Measurements from ENCODE around the gene PKP4.

The PKP4 gene

DNA sequence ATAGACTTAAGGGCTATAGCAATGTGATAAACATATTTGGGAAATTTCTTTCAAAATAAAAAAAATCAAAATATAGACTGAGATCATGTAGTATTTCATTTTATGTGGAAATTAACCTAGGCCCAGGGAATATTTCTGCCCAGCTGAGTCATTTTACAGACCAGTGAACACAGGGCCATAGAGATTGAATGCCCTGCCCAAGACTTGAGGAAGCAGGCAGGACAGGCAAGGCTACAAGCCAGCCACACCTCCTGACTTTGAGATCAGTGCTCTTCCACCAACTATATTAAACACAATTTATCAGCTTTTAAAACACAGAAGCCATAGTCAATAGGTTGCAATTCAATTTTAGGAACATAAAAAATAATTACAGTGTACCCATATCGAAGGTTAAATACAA lies 13.1 kb upstream of the PKP4 start:
- Histone ChIP-seq H3F3A (ENCODE audit: insufficient read depth, low read length) (no peaks in the 10 kb centered on the region), H3K4me3 (ENCODE audit: low read depth, low read length, poor library complexity, severe bottlenecking) (no peak overlapping the region), H3K27ac (ENCODE audit: low read depth, low read length, poor library complexity, severe bottlenecking) (no peak overlapping the region), H3K9ac (ENCODE audit: low read length) (no peak overlapping the region), H3K36me3 (ENCODE audit: insufficient read depth, low read length) (no peaks in the 10 kb centered on the region), H3K9me2 (ENCODE audit: low read depth, low read length) (no peaks in the 10 kb centered on the region), H3K4me2 (ENCODE audit: low read length) (no peak overlapping the region), H3K4me1 (ENCODE audit: insufficient read depth, low read length, severe bottlenecking) (no peaks in the 10 kb centered on the region), H4K20me1 (ENCODE audit: insufficient read depth, low read length) (no peaks in the 10 kb centered on the region), H3K9me3 (ENCODE audit: low read length) (no peaks in the 10 kb centered on the region), H3K79me2 (ENCODE audit: insufficient read depth, low read length) (no peaks in the 10 kb centered on the region; the same call in 1 of the 2 replicates), H2AFZ (ENCODE audit: low read length) (no peak overlapping the region), H3K27me3 (ENCODE audit: insufficient read depth, low read length) (no peaks in the 10 kb centered on the region)
- TF ChIP-seq EZH2 (IDR thresholded peaks at IDR 0.05; ENCODE audit: borderline replicate concordance, low read length) = no peak
- TF ChIP-seq, protein P1, sequence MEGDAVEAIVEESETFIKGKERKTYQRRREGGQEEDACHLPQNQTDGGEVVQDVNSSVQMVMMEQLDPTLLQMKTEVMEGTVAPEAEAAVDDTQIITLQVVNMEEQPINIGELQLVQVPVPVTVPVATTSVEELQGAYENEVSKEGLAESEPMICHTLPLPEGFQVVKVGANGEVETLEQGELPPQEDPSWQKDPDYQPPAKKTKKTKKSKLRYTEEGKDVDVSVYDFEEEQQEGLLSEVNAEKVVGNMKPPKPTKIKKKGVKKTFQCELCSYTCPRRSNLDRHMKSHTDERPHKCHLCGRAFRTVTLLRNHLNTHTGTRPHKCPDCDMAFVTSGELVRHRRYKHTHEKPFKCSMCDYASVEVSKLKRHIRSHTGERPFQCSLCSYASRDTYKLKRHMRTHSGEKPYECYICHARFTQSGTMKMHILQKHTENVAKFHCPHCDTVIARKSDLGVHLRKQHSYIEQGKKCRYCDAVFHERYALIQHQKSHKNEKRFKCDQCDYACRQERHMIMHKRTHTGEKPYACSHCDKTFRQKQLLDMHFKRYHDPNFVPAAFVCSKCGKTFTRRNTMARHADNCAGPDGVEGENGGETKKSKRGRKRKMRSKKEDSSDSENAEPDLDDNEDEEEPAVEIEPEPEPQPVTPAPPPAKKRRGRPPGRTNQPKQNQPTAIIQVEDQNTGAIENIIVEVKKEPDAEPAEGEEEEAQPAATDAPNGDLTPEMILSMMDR (IDR thresholded peaks at IDR 0.05; ENCODE audit: low read length) = no peak

DNA sequence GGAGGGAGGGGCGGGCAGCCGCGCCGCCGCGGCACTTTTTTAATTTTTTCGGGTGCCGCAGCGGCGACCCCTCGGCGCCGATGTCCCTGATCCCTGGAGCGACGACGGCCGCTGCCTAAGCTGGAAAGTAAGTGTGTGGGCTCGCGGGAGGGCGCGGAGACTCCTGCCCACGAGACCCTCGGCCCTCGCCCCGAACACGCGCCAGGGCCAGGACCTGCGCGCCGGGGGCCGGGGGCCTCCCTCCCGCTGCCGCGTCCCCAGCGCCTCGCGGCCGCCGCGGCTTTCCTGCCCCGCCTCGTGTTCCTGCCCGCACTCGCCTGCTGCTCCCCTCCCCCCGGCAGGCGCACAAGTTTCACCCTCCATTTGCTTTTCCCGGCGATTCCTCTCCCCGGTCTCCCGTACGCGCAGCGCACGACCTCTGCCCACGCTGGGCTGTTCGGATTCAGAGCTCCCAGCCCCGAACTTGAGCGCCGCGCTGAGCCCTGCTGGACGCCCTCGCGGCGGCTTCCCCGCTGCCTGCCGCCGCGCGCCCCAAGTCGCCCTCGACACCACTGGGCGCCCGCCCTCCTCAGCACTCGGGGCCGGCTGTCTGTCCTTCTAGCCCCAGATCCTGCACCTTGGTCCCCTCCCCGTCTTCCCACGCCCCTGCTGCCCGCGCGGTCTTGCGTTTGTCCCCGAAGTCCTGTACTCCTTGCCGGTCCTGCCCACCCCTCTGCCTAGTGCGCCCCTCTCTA lies 507 bp downstream of the PKP4 start:
- H3K9me2 ChIP-seq (ENCODE audit: low read depth, low read length) = no peaks in the 10 kb centered on the region
- H3K9ac ChIP-seq (ENCODE audit: low read length) = peak overlapping the region; percentile 70
- H2AFZ ChIP-seq (ENCODE audit: low read length) = no peak overlapping the region
- TF ChIP-seq EZH2 (IDR thresholded peaks at IDR 0.05; ENCODE audit: borderline replicate concordance, low read length) = no peak
- TF ChIP-seq, protein P1 (IDR thresholded peaks at IDR 0.05; ENCODE audit: low read length) = no peak
- no peaks in the 10 kb centered on the region for H3F3A ChIP-seq (ENCODE audit: insufficient read depth, low read length)
- no peaks in the 10 kb centered on the region for H3K9me3 ChIP-seq (ENCODE audit: low read length)
- H3K4me3 ChIP-seq (ENCODE audit: low read depth, low read length, poor library complexity, severe bottlenecking) = peak overlapping the region; percentile 71
- no peak overlapping the region for H3K27ac ChIP-seq (ENCODE audit: low read depth, low read length, poor library complexity, severe bottlenecking)
- H3K79me2 ChIP-seq (ENCODE audit: insufficient read depth, low read length) = no peaks in the 10 kb centered on the region
- H3K4me2 ChIP-seq (ENCODE audit: low read length) = peak overlapping the region; percentile 77
- no peaks in the 10 kb centered on the region for H3K27me3 ChIP-seq (ENCODE audit: insufficient read depth, low read length)
- no peaks in the 10 kb centered on the region for H4K20me1 ChIP-seq (ENCODE audit: insufficient read depth, low read length)
- H3K4me1 ChIP-seq (ENCODE audit: insufficient read depth, low read length, severe bottlenecking) = peaks cover 14% of the 10 kb centered on the region
- H3K36me3 ChIP-seq (ENCODE audit: insufficient read depth, low read length) = no peaks in the 10 kb centered on the region

DNA sequence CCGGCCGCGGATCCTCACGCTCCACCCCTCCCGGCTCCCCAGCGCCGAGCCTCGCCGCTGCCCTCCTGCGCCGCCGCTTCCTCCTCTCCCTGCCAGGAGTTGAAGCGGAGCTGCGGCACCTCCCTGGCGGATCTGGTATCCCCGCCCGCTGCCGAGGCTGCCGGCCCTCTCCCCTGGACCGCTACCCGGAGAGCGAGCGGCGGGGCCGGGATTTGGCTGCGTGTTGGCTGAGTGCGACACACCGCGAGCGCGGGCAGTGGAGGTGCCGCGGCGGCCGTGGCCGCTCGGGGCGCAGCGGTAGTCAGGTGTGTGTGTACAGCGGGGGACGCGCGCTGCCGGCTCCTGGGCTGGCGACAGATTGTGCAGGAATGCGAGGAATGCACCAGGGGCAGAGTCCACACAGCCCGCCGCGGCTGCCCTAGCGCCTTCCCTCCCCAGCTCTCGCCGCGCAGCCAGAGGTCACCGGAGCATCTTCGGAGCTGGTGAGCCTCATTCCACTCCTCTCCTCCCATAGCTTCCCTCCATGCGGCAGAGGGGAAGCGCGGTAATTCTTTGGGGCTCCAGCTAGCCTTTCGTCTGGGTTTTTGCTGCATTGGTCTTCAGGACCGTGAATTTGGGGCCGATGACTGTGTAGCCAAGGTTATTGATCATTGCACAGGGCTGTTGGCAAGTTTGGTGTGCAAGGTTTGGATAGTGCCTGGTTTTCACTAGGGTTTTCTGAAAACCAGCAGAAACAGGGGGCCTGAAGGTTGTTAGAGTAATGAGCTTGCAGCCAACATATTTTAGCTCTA lies 1.3 kb downstream of the PKP4 start:
- Histone ChIP-seq H3K27ac (ENCODE audit: low read depth, low read length, poor library complexity, severe bottlenecking) (no peak overlapping the region), H3K9me2 (ENCODE audit: low read depth, low read length) (no peaks in the 10 kb centered on the region), H4K20me1 (ENCODE audit: insufficient read depth, low read length) (no peaks in the 10 kb centered on the region), H3K27me3 (ENCODE audit: insufficient read depth, low read length) (no peaks in the 10 kb centered on the region), H3K36me3 (ENCODE audit: insufficient read depth, low read length) (no peaks in the 10 kb centered on the region), H3F3A (ENCODE audit: insufficient read depth, low read length) (no peaks in the 10 kb centered on the region), H3K4me1 (ENCODE audit: insufficient read depth, low read length, severe bottlenecking) (peaks cover 14% of the 10 kb centered on the region), H3K4me2 (ENCODE audit: low read length) (peak overlapping the region; percentile 77), H3K9me3 (ENCODE audit: low read length) (no peaks in the 10 kb centered on the region), H3K79me2 (ENCODE audit: insufficient read depth, low read length) (no peaks in the 10 kb centered on the region), H3K4me3 (ENCODE audit: low read depth, low read length, poor library complexity, severe bottlenecking) (peak overlapping the region; percentile 71), H2AFZ (ENCODE audit: low read length) (no peak overlapping the region), H3K9ac (ENCODE audit: low read length) (peak overlapping the region; percentile 70)
- TF ChIP-seq, protein P1 (IDR thresholded peaks at IDR 0.05; ENCODE audit: low read length) = peak; percentile 14; the same call in 1 of the 2 replicates
- TF ChIP-seq EZH2 (IDR thresholded peaks at IDR 0.05; ENCODE audit: borderline replicate concordance, low read length) = no peak
